Esophagus squamous epithelium (tissue), 4 donors: ENCODE results near the gene COPS3.

Experiments
- POLR2A ChIP-seq, 4 donors: fragments of 450-650 bp; IDR thresholded peaks; one replicate each; pipeline ENCODE4 v1.6.1; 2017; ENCODE audit warnings: antibody characterized with exemption in 4 of 4, mild to moderate bottlenecking in 4 of 4, moderate library complexity in 3 of 4
- TF ChIP-seq, protein P1 (sequence below), 6 experiments: fragments of 450-650 bp in 4 of 6; fragments of 200-600 bp in 2 of 6; sonication (generic) in 2 of 6; IDR thresholded peaks; one replicate each; pipeline ENCODE4 v1.5.1; 2016 to 2019; ENCODE audit warnings: antibody characterized with exemption in 6 of 6, mild to moderate bottlenecking in 4 of 6, moderate library complexity in 4 of 6

DNA sequence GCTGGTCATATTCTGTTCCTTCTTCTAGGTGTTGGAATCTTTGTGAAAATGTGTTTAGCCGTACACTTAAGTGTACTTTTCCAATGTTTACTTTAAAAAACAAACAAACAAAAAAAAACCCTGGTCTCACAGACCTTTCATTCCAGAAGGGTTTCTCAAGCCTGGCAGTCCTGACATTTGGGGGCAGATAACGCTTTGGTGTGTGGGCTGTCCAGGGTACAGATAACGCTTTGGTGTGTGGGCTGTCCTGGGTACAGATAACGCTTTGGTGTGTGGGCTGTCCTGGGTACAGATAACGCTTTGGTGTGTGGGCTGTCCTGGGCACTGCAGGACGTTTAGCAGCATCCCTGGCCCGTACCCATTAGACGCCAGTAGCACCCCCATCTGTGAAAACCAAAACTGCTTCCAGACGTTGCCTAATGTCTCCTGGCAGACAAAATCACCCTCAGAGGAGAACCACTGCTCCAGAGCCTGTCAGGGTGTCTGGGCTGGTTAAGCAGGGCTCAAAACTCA is 28.8 kb downstream of the COPS3 start:
- TF ChIP-seq, protein P1, sequence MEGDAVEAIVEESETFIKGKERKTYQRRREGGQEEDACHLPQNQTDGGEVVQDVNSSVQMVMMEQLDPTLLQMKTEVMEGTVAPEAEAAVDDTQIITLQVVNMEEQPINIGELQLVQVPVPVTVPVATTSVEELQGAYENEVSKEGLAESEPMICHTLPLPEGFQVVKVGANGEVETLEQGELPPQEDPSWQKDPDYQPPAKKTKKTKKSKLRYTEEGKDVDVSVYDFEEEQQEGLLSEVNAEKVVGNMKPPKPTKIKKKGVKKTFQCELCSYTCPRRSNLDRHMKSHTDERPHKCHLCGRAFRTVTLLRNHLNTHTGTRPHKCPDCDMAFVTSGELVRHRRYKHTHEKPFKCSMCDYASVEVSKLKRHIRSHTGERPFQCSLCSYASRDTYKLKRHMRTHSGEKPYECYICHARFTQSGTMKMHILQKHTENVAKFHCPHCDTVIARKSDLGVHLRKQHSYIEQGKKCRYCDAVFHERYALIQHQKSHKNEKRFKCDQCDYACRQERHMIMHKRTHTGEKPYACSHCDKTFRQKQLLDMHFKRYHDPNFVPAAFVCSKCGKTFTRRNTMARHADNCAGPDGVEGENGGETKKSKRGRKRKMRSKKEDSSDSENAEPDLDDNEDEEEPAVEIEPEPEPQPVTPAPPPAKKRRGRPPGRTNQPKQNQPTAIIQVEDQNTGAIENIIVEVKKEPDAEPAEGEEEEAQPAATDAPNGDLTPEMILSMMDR (IDR thresholded peaks at IDR 0.05) = no peak
- TF ChIP-seq POLR2A (IDR thresholded peaks at IDR 0.05) = no peak
